Measurements from ENCODE around the gene ADAMTS17. TPM values are rescaled to one million over a fixed set of nuclear protein-coding genes. Genes with fewer than 3 reads are reported as not detected.
A peak's percentile ranks its signal among the peaks of the same experiment; 100 is the strongest.

ADAMTS17 gene
- total RNA-seq, 1 donor from 2014 or later = 1.5 TPM

DNA sequence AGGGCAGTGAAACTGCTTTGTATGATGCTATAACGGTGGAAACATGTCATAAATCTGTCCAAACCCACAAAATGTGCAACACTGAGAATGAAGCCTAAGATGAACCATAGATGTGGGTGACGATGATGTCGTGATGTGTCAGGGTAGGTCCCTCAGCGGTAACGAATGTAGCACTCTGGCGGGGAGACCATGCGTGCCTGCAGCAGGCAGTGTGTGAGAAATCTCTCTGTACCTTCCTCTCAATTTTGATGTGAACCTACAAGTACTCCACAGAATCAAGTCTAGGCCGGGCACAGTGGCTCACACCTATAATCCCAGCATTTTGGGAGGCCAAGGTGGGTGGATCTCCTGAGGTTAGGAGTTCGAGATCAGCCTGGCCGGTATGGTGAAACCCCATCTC, 340.4 kb downstream of the ADAMTS17 start:
- Mint-ChIP-seq H3K4me1 (peaks cover 35% of the 10 kb centered on the region), H3K27me3 (ENCODE audit: insufficient read depth, low read depth) (peaks cover 7% of the 10 kb centered on the region), H3K4me3 (no peak overlapping the region), H3K36me3 (no peaks in the 10 kb centered on the region), H3K27ac (peak overlapping the region; percentile 35), H3K9me3 (no peaks in the 10 kb centered on the region)
- Histone ChIP-seq H3K79me2 (ENCODE audit: low read depth) (no peaks in the 10 kb centered on the region), H3K9me3 (ENCODE audit: low read depth) (no peaks in the 10 kb centered on the region), H3K27ac (no peak overlapping the region), H3K4me1 (peaks cover 14% of the 10 kb centered on the region), H3K4me3 (no peak overlapping the region), H3K27me3 (no peaks in the 10 kb centered on the region), H3K9ac (no peak overlapping the region), H2AFZ (replicated peaks) (no peak overlapping the region), H3K4me2 (no peak overlapping the region), H4K20me1 (ENCODE audit: low read depth) (no peaks in the 10 kb centered on the region), H3F3A (ENCODE audit: low read depth) (no peaks in the 10 kb centered on the region), H3K36me3 (no peaks in the 10 kb centered on the region)
- no peak for DNase-seq (ENCODE audit: low spot score)
- TF ChIP-seq CTCF (IDR thresholded peaks at IDR 0.05) = no peak
- no peak for TF ChIP-seq EZH2phosphoT487 (IDR thresholded peaks at IDR 0.05)

DNA sequence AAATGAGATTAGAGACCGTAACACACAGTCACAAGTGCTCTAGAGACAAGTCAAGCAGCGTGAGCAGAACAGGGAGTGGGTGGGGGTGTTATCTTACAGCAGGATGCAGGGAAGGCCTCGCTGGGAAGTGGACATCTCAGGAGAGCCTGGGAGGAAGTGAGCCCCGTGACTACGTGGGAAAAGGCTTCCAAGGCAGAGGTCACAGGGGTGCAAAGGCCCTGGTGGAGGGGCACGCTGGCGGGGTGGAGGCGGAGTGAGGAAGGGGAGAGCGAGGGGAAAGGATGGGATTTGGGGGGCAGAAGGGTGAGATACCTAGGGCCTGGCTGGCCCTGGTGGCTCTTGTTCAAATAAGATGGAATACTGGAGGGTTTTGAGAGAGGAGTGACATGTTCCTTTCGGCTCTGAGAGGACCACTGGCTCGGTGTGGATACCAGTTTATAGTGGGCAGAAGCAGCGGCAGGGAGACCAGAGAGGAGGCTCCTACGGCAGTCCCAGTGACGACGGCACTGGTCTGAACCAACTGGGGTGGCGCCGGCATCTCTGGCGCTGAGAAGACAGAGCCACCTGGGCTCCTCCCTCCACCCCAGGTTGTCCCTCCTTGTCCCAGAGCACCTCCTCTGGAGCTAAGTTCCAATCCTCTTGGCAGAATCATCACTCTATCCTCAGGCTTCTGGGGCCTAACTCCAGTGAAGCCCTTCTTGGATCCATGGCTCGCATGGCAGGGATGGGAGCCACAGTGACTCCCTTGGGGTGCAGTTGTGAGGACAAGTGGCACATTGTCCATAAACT, 342.3 kb downstream of the ADAMTS17 start:
- no peak overlapping the region for H2AFZ ChIP-seq (replicated peaks)
- no peaks in the 10 kb centered on the region for H3K79me2 ChIP-seq (ENCODE audit: low read depth)
- no peaks in the 10 kb centered on the region for H3K9me3 Mint-ChIP-seq
- TF ChIP-seq EZH2 (IDR thresholded peaks at IDR 0.05) (no peak), CTCF (IDR thresholded peaks at IDR 0.05) (no peak), EZH2phosphoT487 (IDR thresholded peaks at IDR 0.05) (no peak)
- no peaks in the 10 kb centered on the region for H3K36me3 ChIP-seq
- no peaks in the 10 kb centered on the region for H3K9me3 ChIP-seq (ENCODE audit: low read depth)
- DNase-seq (ENCODE audit: low spot score) = no peak
- H3K4me2 ChIP-seq = no peak overlapping the region
- H4K20me1 ChIP-seq (ENCODE audit: low read depth) = no peaks in the 10 kb centered on the region
- H3K27ac ChIP-seq = no peak overlapping the region
- H3K27ac Mint-ChIP-seq = peak overlapping the region; percentile 46
- H3K4me1 Mint-ChIP-seq = peaks cover 52% of the 10 kb centered on the region
- no peak overlapping the region for H3K4me3 Mint-ChIP-seq
- H3K27me3 ChIP-seq = no peaks in the 10 kb centered on the region
- H3K36me3 Mint-ChIP-seq = no peaks in the 10 kb centered on the region
- no peak overlapping the region for H3K4me3 ChIP-seq
- H3K27me3 Mint-ChIP-seq (ENCODE audit: insufficient read depth, low read depth) = peaks cover 14% of the 10 kb centered on the region
- peaks cover 11% of the 10 kb centered on the region for H3F3A ChIP-seq (ENCODE audit: low read depth)
- H3K9ac ChIP-seq = no peak overlapping the region
- peaks cover 30% of the 10 kb centered on the region for H3K4me1 ChIP-seq

GRCh38 chr15:99998661-99999101, 343.1 kb downstream of the ADAMTS17 start:
- no peaks in the 10 kb centered on the region for H3K27me3 ChIP-seq
- peaks cover 11% of the 10 kb centered on the region for H3F3A ChIP-seq (ENCODE audit: low read depth)
- no peak overlapping the region for H3K4me2 ChIP-seq
- TF ChIP-seq EZH2 (IDR thresholded peaks at IDR 0.05) (no peak), CTCF (IDR thresholded peaks at IDR 0.05) (no peak), EZH2phosphoT487 (IDR thresholded peaks at IDR 0.05) (no peak)
- H2AFZ ChIP-seq (replicated peaks) = no peak overlapping the region
- DNase-seq (ENCODE audit: low spot score) = no peak
- H3K79me2 ChIP-seq (ENCODE audit: low read depth) = no peaks in the 10 kb centered on the region
- Mint-ChIP-seq H3K4me1 (peaks cover 54% of the 10 kb centered on the region), H3K36me3 (no peaks in the 10 kb centered on the region), H3K4me3 (no peak overlapping the region), H3K27me3 (ENCODE audit: insufficient read depth, low read depth) (peaks cover 15% of the 10 kb centered on the region), H3K9me3 (no peaks in the 10 kb centered on the region), H3K27ac (no peak overlapping the region)
- H4K20me1 ChIP-seq (ENCODE audit: low read depth) = no peaks in the 10 kb centered on the region
- H3K9ac ChIP-seq = no peak overlapping the region
- no peak overlapping the region for H3K4me3 ChIP-seq
- no peaks in the 10 kb centered on the region for H3K9me3 ChIP-seq (ENCODE audit: low read depth)
- H3K27ac ChIP-seq = no peak overlapping the region
- peaks cover 34% of the 10 kb centered on the region for H3K4me1 ChIP-seq
- no peaks in the 10 kb centered on the region for H3K36me3 ChIP-seq

Measured in neural progenitor cell (in vitro differentiated cells).